ENCODE measurements around the gene TMEM95. TPM values are rescaled to one million over a fixed set of nuclear protein-coding genes. Genes with fewer than 3 reads are reported as not detected.
"Not testable (repeated sequence)": the region's sequence is repeated elsewhere in the genome, so short reads cannot be mapped to it uniquely, and the experiment has no call there.

Gene TMEM95
- total RNA-seq, 1 donor from 2014 or later, result not detected

GRCh38 chr17:7346761-7347614, 8.0 kb upstream of the TMEM95 start:
- DNase-seq, result no peak

- DNase-seq, result no peak
Observed at GRCh38 chr17:7347630-7348477, 7.1 kb upstream of the TMEM95 start.

- no peak for DNase-seq
Observed at GRCh38 chr17:7348478-7349242, 6.3 kb upstream of the TMEM95 start.

GRCh38 chr17:7351665-7352502, 3.1 kb upstream of the TMEM95 start, which contains the start of gene KCTD11:
KCTD11 (plus strand) TSS chr17:7352162.
- DNase-seq, result peak; percentile 90

- DNase-seq, result no peak
Observed at GRCh38 chr17:7352503-7352889, 2.5 kb upstream of the TMEM95 start.

- DNase-seq, result no peak
Observed at GRCh38 chr17:7352910-7353635, 1.9 kb upstream of the TMEM95 start.

- peak; percentile 50 for DNase-seq
Observed at GRCh38 chr17:7354262-7354843, 603 bp upstream of the TMEM95 start.

- no peak for DNase-seq
Observed at GRCh38 chr17:7355573-7355972, 617 bp downstream of the TMEM95 start.

GRCh38 chr17:7356072-7356549, 1.2 kb downstream of the TMEM95 start:
- peak; percentile 79 for DNase-seq

GRCh38 chr17:7356756-7357155, 1.8 kb downstream of the TMEM95 start:
- no peak for DNase-seq

- DNase-seq, result no peak
Observed at GRCh38 chr17:7357381-7357780, 2.4 kb downstream of the TMEM95 start.

- no peak for DNase-seq
Observed at GRCh38 chr17:7361906-7362305, 7.0 kb downstream of the TMEM95 start.

GRCh38 chr17:7363311-7363710, 8.4 kb downstream of the TMEM95 start:
- DNase-seq, result no peak

- not testable (repeated sequence) for DNase-seq
Observed at GRCh38 chr17:7365963-7366362, 11.0 kb downstream of the TMEM95 start.

- DNase-seq, result no peak
Observed at GRCh38 chr17:7367083-7367482, 12.1 kb downstream of the TMEM95 start.

- DNase-seq, result no peak
Observed at GRCh38 chr17:7367918-7368598, 13.1 kb downstream of the TMEM95 start.

GRCh38 chr17:7368599-7368994, 13.6 kb downstream of the TMEM95 start:
- DNase-seq, result not testable (repeated sequence)

GRCh38 chr17:7369825-7370224, 14.9 kb downstream of the TMEM95 start:
- no peak for DNase-seq

GRCh38 chr17:7370853-7371252, 15.9 kb downstream of the TMEM95 start:
- DNase-seq, result no peak

GRCh38 chr17:7374353-7374752, 19.4 kb downstream of the TMEM95 start:
- DNase-seq, result no peak

Data from tongue (tissue), 2 donors.